Measurements from ENCODE around the gene MAGEA3.
"Not testable (repeated sequence)": the region's sequence is repeated elsewhere in the genome, so short reads cannot be mapped to it uniquely, and the experiment has no call there.

MAGEA3 gene

DNA sequence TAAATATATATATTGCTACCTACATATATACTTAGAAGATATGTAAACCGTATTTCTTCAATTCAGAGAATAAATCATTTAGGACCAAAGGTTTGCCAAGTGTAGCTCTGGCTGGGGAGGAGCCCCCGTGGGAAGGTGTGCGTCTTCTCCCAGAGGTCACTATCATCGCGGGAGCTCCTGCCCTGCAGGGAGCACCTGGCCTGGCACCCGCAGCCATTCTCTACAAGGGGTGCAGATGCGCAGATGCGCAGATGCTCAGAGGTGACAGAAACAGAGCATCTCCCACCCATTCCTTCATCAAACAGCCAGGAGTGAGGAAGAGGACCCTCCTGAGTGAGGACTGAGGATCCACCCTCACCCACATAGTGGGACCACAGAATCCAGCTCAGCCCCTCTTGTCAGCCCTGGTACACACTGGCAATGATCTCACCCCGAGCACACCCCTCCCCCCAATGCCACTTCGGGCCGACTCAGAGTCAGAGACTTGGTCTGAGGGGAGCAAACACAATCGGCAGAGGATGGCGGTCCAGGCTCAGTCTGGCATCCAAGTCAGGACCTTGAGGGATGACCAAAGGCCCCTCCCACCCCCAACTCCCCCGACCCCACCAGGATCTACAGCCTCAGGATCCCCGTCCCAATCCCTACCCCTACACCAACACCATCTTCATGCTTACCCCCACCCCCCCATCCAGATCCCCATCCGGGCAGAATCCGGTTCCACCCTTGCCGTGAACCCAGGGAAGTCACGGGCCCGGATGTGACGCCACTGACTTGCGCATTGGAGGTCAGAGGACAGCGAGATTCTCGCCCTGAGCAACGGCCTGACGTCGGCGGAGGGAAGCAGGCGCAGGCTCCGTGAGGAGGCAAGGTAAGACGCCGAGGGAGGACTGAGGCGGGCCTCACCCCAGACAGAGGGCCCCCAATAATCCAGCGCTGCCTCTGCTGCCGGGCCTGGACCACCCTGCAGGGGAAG, 15.5 kb downstream of the MAGEA3 start, which contains the start of gene MAGEA2B:
TSS of gene MAGEA2B (plus strand) at position 814 of the 973 bp plus-strand sequence. CDS start 2,479 bp downstream, outside the sequence.
- POLR2A ChIA-PET; H3K9me3 ChIP-seq (ENCODE audit: control insufficient read depth, insufficient read depth, low read depth, low read length); H3K4me1 ChIP-seq (ENCODE audit: control insufficient read depth, insufficient read depth, low read length); CTCF ChIA-PET; H3K36me3 ChIP-seq (ENCODE audit: control insufficient read depth in 2 of 2, insufficient read depth in 1 of 2, low read length in 2 of 2); H3K4me3 ChIP-seq (ENCODE audit: low read depth, low read length); H3K27ac ChIP-seq (ENCODE audit: extremely low read depth, low read depth, low read length): not testable (repeated sequence)

DNA sequence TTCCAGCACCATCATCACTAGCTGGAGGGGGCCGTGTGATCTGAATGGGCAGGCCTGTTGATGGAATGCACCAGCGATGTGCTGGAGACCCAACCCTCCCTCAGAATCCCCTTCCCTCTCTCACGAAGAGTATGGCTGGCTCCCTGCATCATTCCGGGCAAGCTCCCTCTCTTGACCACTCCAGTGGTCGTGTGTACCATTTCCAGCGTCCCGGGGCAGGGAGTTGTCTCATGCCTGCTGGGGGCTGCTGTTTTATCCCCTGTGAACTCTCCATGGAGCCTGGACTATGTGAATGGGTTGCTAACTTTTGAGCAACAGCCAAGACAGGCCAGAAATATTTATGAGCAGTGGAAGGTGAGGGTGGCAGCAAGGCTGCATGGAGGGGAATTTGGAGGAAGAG, 26.8 kb downstream of the MAGEA3 start:
- Histone ChIP-seq H3K4me3 (ENCODE audit: low read depth, low read length) (no peak overlapping the region), H3K9me3 (ENCODE audit: control insufficient read depth, insufficient read depth, low read depth, low read length) (no peaks in the 10 kb centered on the region), H3K4me1 (ENCODE audit: control insufficient read depth, insufficient read depth, low read length) (no peaks in the 10 kb centered on the region), H3K27ac (ENCODE audit: extremely low read depth, low read depth, low read length) (no peak overlapping the region), H3K36me3 (ENCODE audit: control insufficient read depth in 2 of 2, insufficient read depth in 1 of 2, low read length in 2 of 2) (no peaks in the 10 kb centered on the region)
- CTCF ChIA-PET: no interaction called here
- POLR2A ChIA-PET: no interaction called here
- no peak for TF ChIP-seq ZNF654 (tag by site-specific recombination; IDR thresholded peaks at IDR 0.05; ENCODE audit: low read depth)
- no peak for TF ChIP-seq ZNF610 (tag by site-specific recombination; IDR thresholded peaks at IDR 0.05; ENCODE audit: borderline replicate concordance)
- TF ChIP-seq ZBTB26 (tag by site-specific recombination; optimal IDR thresholded peaks at IDR 0.05): no peak
- no peak for TF ChIP-seq ZNF174 (tag by site-specific recombination; IDR thresholded peaks at IDR 0.05)
- no peak for TF ChIP-seq ZNF157 (tag by site-specific recombination; IDR thresholded peaks at IDR 0.05)

- TF ChIP-seq ZNF266 (tag by site-specific recombination; IDR thresholded peaks at IDR 0.05; ENCODE audit: low read depth) (no peak), ZNF596 (tag by site-specific recombination; IDR thresholded peaks at IDR 0.05) (no peak), ZNF518A (tag by site-specific recombination; conservative IDR thresholded peaks at IDR 0.05; ENCODE audit: low read depth) (no peak), ZBTB21 (tag by site-specific recombination; IDR thresholded peaks at IDR 0.05) (no peak), ZNF10 (tag by site-specific recombination; IDR thresholded peaks at IDR 0.05) (no peak)
- TF ChIP-seq, protein P1, sequence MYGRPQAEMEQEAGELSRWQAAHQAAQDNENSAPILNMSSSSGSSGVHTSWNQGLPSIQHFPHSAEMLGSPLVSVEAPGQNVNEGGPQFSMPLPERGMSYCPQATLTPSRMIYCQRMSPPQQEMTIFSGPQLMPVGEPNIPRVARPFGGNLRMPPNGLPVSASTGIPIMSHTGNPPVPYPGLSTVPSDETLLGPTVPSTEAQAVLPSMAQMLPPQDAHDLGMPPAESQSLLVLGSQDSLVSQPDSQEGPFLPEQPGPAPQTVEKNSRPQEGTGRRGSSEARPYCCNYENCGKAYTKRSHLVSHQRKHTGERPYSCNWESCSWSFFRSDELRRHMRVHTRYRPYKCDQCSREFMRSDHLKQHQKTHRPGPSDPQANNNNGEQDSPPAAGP (tag by site-specific recombination; IDR thresholded peaks at IDR 0.05): no peak
- POLR2A ChIA-PET: no interaction called here
- H3K9me3 ChIP-seq (ENCODE audit: control insufficient read depth, insufficient read depth, low read depth, low read length): no peaks in the 10 kb centered on the region
- no peaks in the 10 kb centered on the region for H3K4me1 ChIP-seq (ENCODE audit: control insufficient read depth, insufficient read depth, low read length)
- CTCF ChIA-PET: no interaction called here
- no peak within 1 kb of the TSS for H3K27ac ChIP-seq (ENCODE audit: extremely low read depth, low read depth, low read length)
- no peaks in the 10 kb centered on the region for H3K36me3 ChIP-seq (ENCODE audit: control insufficient read depth in 2 of 2, insufficient read depth in 1 of 2, low read length in 2 of 2)
- H3K4me3 ChIP-seq (ENCODE audit: low read depth, low read length): no peak within 1 kb of the TSS
Observed at GRCh38 chrX:152733261-152733975, 34.8 kb downstream of the MAGEA3 start, which contains the start of the genes CSAG1 and MAGEA12. Gene CSAG1 (minus strand): TSS chrX:152733721. CDS start chrX:152732460, 1,261 bp downstream. Gene MAGEA12 (plus strand): TSS chrX:152733757. CDS start chrX:152736162, 2,405 bp downstream.

DNA sequence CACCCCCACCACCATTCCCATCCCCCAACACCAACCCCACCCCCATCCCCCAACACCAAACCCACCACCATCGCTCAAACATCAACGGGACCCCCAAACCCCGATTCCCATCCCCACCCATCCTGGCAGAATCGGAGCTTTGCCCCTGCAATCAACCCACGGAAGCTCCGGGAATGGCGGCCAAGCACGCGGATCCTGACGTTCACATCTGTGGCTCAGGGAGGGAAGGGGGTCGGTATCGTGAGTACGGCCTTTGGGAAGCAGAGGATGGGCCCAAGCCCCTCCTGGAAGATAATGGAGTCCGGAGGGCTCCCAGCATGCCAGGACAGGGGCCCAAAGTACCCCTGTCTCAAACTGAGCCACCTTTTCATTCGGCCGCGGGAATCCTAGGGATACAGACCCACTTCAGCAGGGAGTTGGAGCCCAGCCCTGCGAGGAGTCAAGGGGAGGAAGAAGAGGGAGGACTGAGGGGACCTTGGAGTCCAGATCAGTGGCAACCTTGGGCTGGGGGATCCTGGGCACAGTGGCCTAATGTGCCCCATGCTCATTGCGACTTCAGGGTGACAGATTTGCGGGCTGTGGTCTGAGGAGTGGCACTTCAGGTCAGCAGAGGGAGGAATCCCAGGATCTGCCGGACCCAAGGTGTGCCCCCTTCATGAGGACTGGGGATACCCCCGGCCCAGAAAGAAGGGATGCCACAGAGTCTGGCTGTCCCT, 35.7 kb downstream of the MAGEA3 start:
- H3K27ac ChIP-seq (ENCODE audit: extremely low read depth, low read depth, low read length); CTCF ChIA-PET; H3K9me3 ChIP-seq (ENCODE audit: control insufficient read depth, insufficient read depth, low read depth, low read length); H3K4me1 ChIP-seq (ENCODE audit: control insufficient read depth, insufficient read depth, low read length); POLR2A ChIA-PET; H3K4me3 ChIP-seq (ENCODE audit: low read depth, low read length); H3K36me3 ChIP-seq (ENCODE audit: control insufficient read depth in 2 of 2, insufficient read depth in 1 of 2, low read length in 2 of 2): not testable (repeated sequence)
